NCI-H1694 (cell line): ENCODE measurements around the gene MMP24OS.
"Not testable (repeated sequence)": the region's sequence is repeated elsewhere in the genome, so short reads cannot be mapped to it uniquely, and the experiment has no call there.

Source experiments
- DNase-seq: peaks from one replicate; lab custom pipeline; 2025; lab: John Stamatoyannopoulos, UW

MMP24OS gene

DNA sequence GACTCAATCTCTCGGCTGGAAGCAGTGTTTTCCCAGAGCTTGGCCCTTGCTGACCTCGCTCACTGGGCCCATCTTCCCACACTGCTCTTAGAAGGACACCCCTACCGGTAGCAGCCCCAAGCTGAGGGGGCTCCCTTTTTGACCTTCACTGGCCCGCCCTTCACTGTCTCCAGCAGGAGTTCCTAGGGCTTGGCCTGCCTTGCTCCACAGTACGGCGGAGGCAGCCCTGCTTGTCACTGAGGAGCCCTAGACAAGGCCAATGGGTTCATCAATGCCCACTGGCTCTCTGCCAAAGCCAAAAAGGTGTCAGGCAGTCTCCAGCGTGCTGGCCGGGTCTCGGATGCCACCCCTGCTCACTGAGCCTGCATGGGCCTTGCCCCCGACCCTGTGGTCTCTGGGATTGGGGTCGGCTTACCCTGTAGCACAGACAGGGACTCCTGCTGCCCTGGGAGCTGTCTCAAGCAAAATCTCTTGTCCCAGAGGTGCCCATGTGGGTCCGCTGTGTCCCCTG lies 2.1 kb downstream of the MMP24OS start:
- DNase-seq, result no peak

DNA sequence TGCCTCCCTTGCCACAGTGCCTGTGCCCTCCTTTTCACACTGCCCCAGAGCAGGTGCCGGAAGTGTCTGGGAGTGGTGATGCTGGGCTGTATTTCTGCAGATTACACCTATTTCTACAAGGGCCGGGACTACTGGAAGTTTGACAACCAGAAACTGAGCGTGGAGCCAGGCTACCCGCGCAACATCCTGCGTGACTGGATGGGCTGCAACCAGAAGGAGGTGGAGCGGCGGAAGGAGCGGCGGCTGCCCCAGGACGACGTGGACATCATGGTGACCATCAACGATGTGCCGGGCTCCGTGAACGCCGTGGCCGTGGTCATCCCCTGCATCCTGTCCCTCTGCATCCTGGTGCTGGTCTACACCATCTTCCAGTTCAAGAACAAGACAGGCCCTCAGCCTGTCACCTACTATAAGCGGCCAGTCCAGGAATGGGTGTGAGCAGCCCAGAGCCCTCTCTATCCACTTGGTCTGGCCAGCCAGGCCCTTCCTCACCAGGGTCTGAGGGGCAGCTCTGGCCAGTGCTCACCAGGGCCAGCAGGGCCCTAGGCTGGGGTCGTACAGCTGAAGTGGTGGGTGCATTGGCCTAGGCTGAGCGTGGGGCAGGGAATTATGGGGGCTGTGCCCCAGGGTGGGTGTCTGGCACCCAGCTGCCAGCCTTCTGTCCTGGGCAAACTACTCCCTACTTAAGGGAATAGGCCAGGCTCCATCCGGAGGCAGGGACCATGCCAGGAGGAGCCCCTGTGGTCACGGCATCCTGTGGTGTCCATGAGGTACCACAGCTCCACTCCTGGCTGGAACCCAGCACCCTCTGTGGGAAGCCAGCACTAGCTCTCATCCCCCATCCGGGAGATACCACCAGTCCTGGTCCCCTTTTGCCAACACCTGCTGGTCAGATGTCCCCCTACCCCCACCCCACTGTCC lies 3.5 kb downstream of the MMP24OS start:
- DNase-seq, result no peak

DNA sequence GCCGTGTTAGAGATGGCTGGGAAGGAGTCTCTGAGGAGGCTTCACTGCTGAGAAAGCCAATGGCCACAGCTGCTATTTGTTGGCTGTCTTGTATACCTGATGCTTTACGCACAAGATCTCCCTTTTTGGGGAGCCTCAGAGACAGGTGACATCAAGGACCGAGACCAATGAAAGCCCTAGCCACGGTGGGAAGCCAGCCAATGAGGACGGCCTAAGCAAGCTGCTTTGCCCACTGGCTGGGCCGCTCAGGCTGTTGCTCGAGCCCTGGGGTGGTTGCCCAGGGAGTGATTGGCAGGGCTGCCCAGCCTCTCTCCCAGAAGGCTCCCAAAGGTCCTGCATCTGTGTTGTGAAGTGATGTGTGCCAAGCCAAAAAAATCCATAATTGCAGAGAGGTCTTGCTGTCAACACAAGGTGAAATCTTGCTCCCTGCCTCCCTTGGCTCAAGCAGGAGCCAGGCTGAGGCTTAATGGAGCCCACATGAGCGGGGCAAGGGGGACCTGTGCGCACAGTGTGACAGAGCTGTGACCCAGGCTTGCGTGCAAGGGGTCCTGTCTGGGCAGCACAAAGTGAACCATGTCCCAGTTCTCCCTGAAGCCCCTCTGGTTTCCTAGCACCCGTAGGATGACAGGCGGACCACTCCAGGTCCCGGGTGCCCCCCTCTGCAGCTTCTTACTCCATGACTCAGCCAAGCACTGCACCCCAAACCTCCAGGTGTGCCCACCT lies 4.3 kb downstream of the MMP24OS start:
- no peak for DNase-seq

DNA sequence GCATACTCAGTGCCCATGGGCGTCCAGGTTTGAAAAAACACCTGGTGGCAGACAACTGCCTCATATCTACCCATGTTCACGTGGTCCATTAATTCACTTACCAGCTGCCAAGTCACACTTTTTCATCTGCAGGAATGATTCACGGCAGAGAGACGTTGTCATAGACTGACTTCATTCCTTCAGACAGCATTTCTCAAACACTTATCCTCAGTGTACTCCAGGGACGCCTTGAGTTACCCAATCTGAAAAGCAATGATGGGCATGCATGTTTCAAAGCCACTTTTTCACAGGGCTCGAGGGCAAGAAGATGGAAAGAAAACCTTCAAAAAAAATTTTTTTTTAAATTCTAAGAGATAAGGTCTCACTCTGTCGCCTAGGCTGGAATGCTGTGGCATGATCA lies 6.0 kb downstream of the MMP24OS start:
- DNase-seq, result no peak

DNA sequence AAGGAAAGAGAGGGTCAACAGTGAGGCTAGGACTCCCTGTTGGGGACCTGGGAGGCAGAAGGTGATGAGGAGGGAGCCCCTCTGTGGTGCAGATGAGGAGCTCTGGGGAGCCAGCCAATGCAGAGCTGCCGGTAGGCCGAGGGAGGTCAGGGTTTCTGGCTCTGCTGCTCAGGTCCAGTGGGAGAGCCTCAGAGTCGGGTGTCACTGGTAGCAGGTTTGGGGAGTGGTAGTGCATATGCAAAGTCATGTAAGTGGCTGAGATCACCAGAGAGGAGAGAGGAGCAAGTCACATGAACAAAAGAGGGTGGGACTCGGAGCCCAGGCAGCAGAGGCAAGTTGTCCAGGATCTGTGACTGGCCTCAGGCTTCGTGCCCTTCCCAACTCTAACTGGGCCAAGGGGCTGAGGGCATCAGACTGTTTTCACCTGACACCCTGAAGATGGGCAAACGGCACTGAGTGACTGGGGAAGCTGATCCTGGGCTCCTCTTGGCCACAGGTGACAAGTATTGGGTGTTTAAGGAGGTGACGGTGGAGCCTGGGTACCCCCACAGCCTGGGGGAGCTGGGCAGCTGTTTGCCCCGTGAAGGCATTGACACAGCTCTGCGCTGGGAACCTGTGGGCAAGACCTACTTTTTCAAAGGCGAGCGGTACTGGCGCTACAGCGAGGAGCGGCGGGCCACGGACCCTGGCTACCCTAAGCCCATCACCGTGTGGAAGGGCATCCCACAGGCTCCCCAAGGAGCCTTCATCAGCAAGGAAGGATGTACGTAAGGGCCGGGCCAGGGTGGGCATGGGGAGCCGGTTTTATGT lies 6.6 kb downstream of the MMP24OS start:
- no peak for DNase-seq

DNA sequence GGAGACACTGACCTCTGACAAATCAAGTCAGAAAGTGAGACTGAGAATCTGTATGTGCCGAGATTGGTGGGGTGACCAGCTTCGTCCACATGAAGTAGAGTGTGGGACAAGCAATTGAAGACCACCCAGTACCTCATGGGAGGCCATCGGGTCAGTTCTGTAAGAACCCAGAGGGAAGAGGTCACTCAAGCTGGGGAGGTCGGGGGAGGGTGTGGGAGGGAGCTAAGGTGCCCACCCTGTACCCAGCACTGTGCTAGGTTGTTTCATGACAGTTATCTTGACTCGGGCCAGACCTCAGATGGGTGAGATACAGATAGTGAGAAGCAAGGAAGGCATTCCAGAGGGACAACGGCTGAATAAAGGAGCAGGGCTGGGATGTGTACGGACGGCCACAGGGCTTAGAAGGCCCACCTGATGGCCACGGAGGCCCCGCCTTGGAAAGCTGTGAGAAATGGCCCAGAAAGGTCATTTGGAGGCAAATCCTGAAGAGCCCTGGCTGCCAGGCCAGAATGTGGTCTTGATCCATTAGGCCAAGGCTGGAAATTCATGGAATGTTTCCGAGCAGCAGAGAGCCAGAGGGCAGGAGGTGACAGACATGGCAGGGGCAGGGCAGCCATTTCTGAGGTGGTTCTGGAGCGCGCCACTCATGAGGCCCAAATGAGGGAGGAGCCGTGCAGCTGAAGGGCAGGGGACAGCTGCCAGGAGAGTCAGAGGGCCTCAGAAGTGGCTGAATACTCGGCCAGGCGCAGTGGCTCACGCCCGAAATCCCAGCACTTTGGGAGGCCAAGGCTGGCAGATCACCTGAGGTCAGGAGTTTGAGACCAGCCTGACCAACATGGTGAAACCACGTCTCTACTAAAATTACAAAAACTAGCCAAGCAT lies 7.7 kb downstream of the MMP24OS start:
- no peak for DNase-seq

DNA sequence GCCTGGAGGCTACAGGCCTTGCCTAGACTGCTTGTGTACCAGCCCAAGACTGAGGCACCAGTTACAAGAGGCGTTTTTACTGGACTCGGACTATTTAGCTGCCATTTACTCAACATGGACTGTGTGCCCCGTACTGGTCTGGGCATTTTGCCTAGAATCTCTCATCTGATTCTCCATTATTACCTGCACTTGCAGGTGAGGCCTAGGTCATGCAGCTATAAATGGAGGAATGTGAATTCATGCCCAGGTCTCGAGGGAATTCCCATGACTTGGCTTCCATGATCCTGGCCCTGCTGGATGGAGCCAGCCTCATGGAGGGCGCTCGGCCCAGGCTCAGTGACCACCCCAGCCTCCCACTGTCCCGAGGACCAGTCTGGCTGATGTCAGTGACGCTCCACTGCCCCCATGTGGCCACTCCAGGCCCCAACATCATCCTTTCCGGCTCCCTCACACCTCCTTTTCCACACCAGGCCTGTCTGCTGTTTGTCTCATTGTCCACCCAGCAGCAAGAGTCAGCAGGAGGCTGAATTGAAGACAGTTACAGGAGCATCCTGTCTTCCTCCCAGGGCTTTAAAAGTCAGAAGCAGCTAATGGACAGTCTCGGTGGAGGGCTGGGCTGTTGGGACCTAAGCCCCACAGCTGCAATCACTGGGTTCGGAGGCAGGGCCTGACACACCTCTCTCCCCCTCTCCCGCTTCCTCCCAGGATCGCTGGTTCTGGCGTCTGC lies 8.7 kb downstream of the MMP24OS start:
- no peak for DNase-seq

DNA sequence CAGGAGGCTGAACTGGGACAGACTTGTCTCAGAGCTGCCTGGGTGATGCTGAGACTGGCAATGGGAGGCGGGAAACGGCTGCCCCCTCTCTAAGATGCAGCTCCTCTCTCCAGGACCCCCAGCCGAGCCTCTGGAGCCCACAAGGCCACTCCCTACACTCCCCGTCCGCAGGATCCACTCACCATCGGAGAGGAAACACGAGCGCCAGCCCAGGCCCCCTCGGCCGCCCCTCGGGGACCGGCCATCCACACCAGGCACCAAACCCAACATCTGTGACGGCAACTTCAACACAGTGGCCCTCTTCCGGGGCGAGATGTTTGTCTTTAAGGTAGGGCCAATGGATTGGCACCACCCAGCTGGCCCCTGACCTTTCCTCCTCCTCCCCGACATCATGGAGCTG lies 10.8 kb downstream of the MMP24OS start:
- DNase-seq, result no peak

DNA sequence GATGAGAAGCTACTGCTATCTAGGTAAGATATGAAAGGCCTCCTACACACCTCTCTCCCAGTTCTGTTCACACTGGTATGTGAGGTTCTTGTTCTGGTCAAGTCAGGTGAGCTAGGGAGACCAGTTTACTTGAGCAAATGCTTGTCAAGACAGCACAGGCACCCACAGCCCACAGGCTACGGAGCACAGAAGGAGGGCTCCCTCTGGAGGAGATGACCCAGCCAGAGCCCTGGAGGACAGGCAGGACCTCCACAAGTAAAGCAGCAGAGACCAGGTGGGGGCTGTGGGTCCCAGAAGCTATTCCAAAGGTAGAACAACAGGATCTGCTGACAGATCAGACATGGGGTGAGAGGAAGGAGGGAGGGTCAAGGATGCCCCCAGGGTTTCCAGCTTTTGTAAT lies 13.2 kb downstream of the MMP24OS start:
- no peak for DNase-seq

DNA sequence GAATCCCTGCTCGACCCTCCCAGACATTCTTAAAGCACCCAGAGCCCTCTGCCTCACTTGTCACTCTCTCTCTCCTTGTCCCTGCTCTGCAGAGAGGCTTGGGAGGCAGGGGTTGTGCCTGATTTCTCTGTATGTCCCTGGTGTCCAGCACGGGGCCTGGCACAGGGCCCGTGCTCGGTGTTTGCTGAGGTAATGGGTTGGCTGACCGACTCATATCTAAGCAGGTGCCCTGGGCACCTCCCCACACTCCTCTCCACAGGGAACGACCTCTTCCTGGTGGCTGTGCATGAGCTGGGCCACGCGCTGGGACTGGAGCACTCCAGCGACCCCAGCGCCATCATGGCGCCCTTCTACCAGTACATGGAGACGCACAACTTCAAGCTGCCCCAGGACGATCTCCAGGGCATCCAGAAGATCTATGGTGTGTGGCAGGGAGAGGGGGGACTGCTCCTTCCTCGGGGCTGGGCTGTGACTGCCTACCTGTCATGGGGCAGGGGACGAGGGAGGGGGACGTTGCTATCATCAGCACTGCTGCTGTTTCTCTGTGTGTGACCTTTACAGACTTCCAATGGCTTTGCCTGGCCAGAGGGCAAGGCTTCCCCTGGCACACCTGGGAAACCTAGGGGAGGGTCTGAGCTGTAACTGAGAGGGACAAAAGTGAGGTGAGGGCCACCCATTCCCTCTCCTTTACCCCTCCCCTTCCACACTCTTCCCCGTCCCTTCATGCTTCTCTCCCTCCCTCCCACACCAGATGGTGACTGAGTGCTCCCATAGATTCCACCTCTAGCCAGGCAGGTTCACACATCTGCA lies 14.2 kb downstream of the MMP24OS start:
- DNase-seq, result no peak

DNA sequence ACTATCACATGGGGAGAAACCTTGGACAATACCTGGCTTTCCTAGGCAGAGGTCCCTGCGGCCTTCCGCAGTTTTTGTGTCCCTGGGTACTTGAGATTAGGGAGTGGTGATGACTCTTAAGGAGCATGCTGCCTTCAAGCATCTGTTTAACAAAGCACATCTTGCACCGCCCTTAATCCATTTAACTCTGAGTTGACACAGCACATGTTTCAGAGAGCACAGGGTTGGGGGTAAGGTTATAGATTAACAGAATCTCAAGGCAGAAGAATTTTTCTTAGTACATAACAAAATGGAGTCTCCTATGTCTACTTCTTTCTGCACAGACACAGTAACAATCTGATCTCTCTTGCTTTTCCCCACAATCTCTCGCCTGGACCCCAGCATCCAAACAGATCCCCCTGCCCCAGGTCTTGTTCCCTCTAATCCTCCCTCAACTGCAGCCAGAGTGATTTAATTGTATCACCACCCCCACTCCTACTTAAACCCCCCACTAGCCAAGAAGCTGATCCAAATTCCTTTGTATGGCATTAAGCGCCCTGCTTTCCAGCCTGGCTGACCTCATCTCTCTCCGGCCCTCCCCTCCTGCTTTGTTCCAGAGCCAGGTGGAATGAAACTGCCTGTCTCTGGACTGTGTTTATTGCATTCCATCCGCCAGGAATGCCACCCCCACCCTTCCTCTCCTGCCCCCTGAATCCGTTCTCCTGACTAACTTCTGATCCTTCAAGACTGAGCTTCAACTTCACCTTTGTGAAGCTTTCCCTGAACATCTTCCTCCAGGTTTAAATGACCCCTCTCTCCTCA lies 15.0 kb downstream of the MMP24OS start:
- DNase-seq, result not testable (repeated sequence)

DNA sequence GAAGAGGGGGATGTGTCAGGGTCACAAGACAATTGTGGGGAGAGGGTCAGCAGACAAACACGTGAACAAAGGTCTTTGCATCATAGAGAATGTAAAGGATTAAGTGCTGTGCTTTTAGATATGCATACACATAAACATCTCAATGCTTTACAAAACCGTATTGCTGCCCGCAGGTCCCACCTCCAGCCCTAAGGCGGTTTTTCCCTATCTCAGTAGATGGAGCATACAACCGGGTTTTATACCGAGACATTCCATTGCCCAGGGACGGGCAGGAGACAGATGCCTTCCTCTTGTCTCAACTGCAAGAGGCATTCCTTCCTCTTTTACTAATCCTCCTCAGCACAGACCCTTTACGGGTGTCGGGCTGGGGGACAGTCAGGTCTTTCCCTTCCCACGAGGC lies 15.6 kb downstream of the MMP24OS start:
- DNase-seq, result not testable (repeated sequence)

DNA sequence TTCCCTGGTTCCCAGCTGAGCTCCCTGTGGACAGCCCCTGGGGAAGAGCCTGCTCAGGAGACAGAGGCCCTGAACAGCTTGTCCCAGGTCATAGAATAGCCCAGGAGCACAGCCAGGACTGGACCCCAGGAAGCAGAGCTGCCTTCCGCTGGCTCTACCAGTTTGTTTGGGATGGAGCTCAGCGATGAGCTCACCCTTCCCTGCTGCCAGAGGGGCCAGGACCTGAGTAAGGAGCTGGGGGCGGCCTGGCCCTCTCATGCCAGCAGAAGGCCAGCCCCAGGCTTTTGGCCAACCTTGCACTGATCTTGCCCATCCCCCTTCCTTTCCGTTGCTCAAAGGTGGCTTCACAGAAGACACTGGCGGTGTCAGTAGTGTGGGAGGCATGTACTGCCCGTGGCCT lies 17.5 kb downstream of the MMP24OS start:
- no peak for DNase-seq

DNA sequence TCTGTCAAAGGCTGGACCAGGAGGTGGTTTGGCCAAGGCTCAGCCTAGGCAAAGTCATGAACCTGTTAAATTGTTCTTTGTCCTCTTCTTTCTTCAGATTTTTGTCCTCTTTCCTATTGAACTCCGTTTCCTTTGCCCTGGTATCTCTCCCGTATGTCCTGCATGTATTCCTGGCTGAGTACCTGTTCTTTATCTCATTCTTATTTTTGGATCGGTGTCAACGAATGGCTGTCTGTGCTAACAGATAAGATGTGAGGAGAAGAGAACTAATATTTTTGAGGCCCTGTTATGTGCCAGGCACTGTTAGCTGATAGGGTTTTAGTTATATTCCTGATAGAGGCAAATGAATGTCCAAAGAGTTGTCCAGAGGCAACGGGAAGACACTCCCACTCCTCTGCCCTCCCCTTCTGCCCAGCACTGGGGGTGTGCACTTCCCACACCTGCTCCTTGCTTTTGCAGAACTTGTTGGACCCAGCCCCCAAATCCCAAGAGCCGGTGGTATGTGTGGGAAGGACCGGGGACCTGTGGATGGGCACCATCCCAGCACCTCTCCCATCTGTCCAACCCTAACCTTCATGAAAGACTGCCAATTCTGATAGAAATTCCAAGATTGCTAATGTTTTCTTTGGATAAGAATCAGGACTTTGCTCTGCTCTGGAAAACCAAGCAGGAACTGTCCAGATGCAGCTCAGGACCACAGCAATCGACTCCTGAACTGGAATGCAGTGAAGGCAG lies 20.6 kb downstream of the MMP24OS start:
- DNase-seq, result no peak

DNA sequence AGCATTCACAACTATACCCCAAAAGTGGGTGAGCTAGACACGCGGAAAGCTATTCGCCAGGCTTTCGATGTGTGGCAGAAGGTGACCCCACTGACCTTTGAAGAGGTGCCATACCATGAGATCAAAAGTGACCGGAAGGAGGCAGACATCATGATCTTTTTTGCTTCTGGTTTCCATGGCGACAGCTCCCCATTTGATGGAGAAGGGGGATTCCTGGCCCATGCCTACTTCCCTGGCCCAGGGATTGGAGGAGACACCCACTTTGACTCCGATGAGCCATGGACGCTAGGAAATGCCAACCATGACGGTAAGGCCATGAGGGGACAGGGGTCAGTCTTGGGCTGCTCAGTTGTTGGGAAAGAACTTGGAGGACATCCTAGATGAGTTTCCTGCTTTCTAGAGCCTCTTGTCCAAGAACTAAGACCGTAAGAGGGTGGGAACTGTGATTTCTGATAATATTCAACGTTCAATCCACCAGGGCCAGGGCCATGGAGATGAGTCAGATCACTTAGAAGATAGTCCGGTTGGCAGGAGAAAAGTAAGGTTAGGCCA lies 23.4 kb downstream of the MMP24OS start:
- DNase-seq, result no peak

DNA sequence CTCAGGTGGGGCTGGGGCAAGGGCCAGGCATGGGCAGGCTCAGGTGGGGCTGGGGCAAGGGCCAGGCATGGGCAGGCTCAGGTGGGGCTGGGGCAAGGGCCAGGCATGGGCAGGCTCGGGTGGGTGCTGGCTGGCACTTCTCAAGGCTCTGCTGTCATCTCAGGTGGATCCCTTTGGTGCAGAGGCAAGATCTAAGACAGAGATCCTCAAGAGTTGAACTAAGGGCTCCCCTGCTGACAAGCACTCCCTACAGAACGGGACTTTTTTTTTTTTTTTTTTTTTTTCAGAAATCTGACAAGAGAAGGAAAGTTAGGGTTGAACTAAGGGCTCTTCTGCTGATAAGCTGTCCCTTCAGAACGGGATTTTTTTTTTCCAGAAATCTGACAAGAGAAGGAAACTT lies 24.9 kb downstream of the MMP24OS start:
- DNase-seq, result no peak

DNA sequence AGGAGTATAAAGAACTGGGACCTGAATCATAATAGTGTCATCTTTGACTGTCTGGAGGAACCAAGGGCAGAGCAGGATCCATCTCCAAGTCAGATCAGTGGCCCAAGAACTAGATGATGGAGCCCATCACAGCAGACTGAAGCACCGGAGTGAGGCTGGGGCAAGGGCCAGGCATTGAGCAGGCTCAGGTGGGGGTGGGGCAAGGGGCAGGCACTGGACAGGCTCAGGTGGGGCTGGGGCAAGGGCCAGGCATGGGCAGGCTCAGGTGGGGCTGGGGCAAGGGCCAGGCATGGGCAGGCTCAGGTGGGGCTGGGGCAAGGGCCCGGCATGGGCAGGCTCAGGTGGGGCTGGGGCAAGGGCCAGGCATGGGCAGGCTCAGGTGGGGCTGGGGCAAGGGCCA lies 25.3 kb downstream of the MMP24OS start:
- not testable (repeated sequence) for DNase-seq

DNA sequence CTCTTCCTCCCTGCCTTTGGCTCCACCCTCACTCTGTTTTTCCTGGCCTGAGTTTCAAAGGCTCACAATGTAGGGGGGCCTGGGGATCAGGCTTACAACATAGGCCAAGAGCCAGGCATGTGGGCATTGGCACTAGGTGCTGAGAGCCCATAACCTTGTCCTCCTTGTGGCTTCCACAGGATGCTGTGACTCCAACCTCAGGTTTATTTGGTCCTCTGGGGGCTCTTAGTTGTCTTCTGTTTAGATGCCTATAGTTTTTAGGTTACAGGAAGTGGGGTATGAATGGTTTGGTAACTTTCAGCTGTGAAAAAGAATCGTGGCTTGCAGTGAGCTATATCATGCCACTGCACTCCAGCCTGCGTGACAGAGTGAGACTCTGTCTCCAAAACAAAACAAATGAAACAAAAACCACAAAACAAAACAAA lies 25.9 kb downstream of the MMP24OS start:
- DNase-seq, result no peak
